BE2C (cell line): ENCODE data around the gene TTC28.

Experiments
- DNase-seq: peaks from one replicate; pipeline ENCODE4 v3.0.0-alpha.2; 2020
- H3K27me3 ChIP-seq: fragments of 250-450 bp; sonication (Bioruptor Pico); 2 replicates; pipeline ENCODE4 v1.5.1; 2020; ENCODE audit warnings: mild to moderate bottlenecking
- H3K36me3 ChIP-seq: fragments of 250-450 bp; sonication (Bioruptor Pico); 2 replicates; pipeline ENCODE4 v1.5.1; 2020; ENCODE audit warnings: mild to moderate bottlenecking
- H3K4me1 ChIP-seq: fragments of 250-450 bp; sonication (Bioruptor Pico); 2 replicates; pipeline ENCODE4 v1.5.1; 2020
- H3K4me3 ChIP-seq: 2 replicates; pipeline ENCODE4 v1.5.1; 2011; ENCODE audit warnings: low read depth, low read length
- H3K9me3 ChIP-seq: fragments of 250-450 bp; sonication (Bioruptor Pico); 2 replicates; pipeline ENCODE4 v1.5.1; 2020
- TF ChIP-seq, protein P1 (sequence below): IDR thresholded peaks from 2 replicates; pipeline ENCODE4 v1.5.1; 2012; ENCODE audit warnings: mild to moderate bottlenecking, low read depth, low read length

Gene TTC28

DNA sequence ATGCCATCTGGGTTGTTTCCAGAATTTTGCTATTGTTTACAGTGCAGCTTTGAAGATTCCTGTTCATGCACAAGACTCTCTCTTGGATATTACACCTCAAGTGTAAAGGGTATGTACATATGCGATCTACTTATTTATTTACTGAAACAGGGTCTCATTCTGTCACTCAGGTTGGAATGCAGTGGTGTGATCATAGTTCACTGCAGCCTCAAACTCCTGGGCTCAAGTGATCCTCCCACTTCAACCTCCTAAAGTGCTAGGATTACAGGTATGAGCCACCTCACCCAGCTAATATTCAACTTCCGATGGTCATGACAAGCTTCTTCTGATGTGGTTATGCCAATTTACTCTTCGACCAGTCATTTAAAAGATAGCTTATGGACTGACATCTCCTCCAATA is 602.5 kb downstream of the TTC28 start:
- peaks cover 3% of the 10 kb centered on the region; the same call in 1 of the 2 replicates for H3K4me1 ChIP-seq
- H3K4me3 ChIP-seq, result no peak overlapping the region
- DNase-seq, result no peak
- no peaks in the 10 kb centered on the region for H3K27me3 ChIP-seq
- H3K36me3 ChIP-seq, result no peaks in the 10 kb centered on the region; the same call in 1 of the 2 replicates
- H3K9me3 ChIP-seq, result no peaks in the 10 kb centered on the region
- TF ChIP-seq, protein P1, sequence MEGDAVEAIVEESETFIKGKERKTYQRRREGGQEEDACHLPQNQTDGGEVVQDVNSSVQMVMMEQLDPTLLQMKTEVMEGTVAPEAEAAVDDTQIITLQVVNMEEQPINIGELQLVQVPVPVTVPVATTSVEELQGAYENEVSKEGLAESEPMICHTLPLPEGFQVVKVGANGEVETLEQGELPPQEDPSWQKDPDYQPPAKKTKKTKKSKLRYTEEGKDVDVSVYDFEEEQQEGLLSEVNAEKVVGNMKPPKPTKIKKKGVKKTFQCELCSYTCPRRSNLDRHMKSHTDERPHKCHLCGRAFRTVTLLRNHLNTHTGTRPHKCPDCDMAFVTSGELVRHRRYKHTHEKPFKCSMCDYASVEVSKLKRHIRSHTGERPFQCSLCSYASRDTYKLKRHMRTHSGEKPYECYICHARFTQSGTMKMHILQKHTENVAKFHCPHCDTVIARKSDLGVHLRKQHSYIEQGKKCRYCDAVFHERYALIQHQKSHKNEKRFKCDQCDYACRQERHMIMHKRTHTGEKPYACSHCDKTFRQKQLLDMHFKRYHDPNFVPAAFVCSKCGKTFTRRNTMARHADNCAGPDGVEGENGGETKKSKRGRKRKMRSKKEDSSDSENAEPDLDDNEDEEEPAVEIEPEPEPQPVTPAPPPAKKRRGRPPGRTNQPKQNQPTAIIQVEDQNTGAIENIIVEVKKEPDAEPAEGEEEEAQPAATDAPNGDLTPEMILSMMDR, result no peak

DNA sequence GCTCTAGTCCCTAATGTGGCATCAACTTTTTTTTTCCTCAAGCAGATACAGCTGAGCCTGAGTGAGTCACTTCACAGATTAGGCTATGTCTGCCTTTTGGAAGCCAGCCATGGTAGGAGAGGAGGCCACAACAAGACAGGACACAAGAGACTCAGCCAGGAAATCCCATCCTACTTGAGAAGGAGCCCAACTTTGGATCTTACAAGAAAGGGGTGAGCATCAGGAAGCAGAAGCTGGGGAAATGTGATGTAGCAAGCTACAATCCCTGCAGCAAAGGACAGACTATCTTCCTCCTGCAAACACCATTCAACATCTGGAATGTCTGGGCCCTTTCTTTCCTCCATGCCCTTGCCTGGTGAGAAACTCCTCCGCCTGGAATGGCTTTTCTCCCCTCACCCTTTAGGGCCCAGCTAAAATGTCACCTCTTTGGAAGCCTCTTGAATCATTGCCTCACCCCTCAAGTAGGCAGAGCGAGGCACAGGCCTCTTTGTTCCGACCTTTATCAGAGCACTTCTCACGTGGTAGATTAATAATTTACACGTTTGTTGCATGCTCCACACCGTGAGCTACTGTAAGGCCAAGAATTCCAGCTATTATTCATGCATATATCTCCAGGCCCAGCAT is 604.2 kb downstream of the TTC28 start:
- TF ChIP-seq, protein P1, result no peak
- Histone ChIP-seq H3K9me3 (no peaks in the 10 kb centered on the region), H3K27me3 (no peaks in the 10 kb centered on the region), H3K36me3 (no peaks in the 10 kb centered on the region; the same call in 1 of the 2 replicates), H3K4me1 (peaks cover 3% of the 10 kb centered on the region; the same call in 1 of the 2 replicates), H3K4me3 (no peak overlapping the region)
- peak; percentile 53 for DNase-seq

DNA sequence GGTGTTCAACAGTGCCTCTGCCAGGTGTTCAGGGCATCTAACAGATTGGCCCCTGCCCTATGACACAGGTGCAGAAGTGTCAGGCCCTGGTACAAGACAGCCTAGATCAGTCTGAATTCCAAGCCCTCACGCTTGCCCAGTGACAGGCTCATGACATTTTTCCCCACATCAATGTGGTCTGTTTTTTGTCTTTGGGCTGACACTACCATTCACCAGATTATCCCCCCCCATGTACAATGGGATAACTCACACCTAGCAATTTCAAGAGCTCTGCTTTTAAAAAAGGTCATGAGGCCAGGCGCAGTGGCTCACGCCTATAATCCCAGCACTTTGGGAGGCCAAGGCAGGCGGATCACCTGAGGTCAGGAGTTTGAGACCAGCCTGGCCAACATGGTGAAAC is 605.1 kb downstream of the TTC28 start:
- Histone ChIP-seq H3K9me3 (no peaks in the 10 kb centered on the region), H3K4me1 (peaks cover 3% of the 10 kb centered on the region; the same call in 1 of the 2 replicates), H3K36me3 (no peaks in the 10 kb centered on the region; the same call in 1 of the 2 replicates), H3K4me3 (no peak overlapping the region), H3K27me3 (no peaks in the 10 kb centered on the region)
- DNase-seq, result no peak
- TF ChIP-seq, protein P1, result no peak

DNA sequence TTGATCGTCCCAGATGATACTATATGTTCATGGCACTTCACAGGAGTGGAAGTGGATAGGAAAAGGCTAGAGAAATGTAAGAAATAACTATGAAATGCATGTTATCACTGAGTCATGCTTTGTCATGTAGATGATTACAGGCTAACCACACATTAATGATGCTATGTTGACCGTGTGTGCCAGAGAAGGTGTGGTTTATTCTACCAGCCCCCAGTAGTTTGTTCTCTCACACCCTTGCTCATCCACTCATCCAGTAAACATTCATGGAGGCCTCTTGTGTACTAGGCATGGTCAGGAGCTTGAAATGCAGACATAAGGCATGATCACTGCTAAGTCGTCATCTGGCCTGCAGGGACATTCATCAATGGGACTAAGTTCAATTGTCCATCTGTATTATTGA is 607.6 kb downstream of the TTC28 start:
- H3K4me3 ChIP-seq, result no peak overlapping the region
- no peaks in the 10 kb centered on the region for H3K9me3 ChIP-seq
- DNase-seq, result no peak
- peaks cover 6% of the 10 kb centered on the region for H3K4me1 ChIP-seq
- TF ChIP-seq, protein P1, result no peak
- H3K36me3 ChIP-seq, result no peaks in the 10 kb centered on the region
- H3K27me3 ChIP-seq, result no peaks in the 10 kb centered on the region

DNA sequence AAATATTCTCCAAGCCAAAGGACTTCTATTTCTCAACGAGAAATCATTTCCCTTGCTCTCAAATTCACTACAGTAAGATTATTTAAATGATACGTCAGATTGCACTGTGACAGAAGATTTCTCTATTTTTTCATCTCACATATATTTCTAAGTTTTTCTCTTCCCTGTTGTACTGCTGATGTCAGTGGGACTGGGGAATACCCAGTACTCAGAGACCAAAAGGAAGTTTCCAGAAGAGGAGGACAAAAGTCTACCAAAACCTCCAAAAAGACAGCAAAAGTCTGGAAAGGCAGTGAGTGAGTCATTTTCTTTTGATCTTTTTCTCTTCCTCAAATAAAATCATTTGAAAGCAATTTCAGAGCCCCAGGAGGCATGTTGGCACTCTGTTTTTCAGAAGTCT is 610.8 kb downstream of the TTC28 start:
- Histone ChIP-seq H3K4me1 (peaks cover 3% of the 10 kb centered on the region; the same call in 1 of the 2 replicates), H3K27me3 (no peaks in the 10 kb centered on the region), H3K4me3 (no peak overlapping the region), H3K36me3 (no peaks in the 10 kb centered on the region), H3K9me3 (no peaks in the 10 kb centered on the region)
- TF ChIP-seq, protein P1, result no peak
- no peak for DNase-seq

DNA sequence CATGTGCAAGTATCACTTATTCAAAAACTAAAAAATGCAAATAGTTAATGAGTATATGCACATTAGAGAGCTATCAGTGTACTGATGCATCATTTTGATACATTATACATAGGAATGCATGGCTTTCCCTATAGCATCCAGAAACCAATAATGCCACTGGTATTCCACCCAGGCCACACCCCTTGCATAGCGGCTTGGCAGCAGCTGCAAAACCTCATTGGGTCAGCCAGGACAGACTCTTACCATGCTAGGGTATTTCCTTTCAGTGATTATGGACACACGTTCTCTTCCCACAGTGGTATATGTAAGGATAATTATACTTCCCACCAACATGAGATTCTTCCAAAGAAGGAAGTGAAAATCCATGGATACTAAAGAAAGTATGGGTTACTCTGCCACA is 614.7 kb downstream of the TTC28 start:
- Histone ChIP-seq H3K4me1 (peaks cover 3% of the 10 kb centered on the region; the same call in 1 of the 2 replicates), H3K27me3 (no peaks in the 10 kb centered on the region), H3K9me3 (no peaks in the 10 kb centered on the region; the same call in 1 of the 2 replicates), H3K4me3 (no peak overlapping the region), H3K36me3 (no peaks in the 10 kb centered on the region)
- no peak for DNase-seq
- TF ChIP-seq, protein P1, result no peak
